Femur (tissue), 1 donor: ENCODE data around the gene ARHGAP6.
A peak's percentile ranks its signal among the peaks of the same experiment; 100 is the strongest.
"Not testable (repeated sequence)": the region's sequence is repeated elsewhere in the genome, so short reads cannot be mapped to it uniquely, and the experiment has no call there.

ENCODE experiments used
- DNase-seq: peaks from one replicate; pipeline ENCODE4 v3.0.0-alpha.2; 2017

The ARHGAP6 gene

GRCh38 chrX:11647138-11647537, 18.6 kb downstream of the ARHGAP6 start:
- DNase-seq: no peak

GRCh38 chrX:11641349-11642065, 24.2 kb downstream of the ARHGAP6 start:
- DNase-seq: no peak

- no peak for DNase-seq
Observed at GRCh38 chrX:11640089-11640488, 25.6 kb downstream of the ARHGAP6 start.

- no peak for DNase-seq
Observed at GRCh38 chrX:11632732-11633131, 33.0 kb downstream of the ARHGAP6 start.

- peak; percentile 50 for DNase-seq
Observed at GRCh38 chrX:11629593-11630211, 36.0 kb downstream of the ARHGAP6 start.

GRCh38 chrX:11628399-11628798, 37.3 kb downstream of the ARHGAP6 start:
- no peak for DNase-seq

GRCh38 chrX:11626351-11626750, 39.4 kb downstream of the ARHGAP6 start:
- DNase-seq: no peak

GRCh38 chrX:11619441-11619840, 46.3 kb downstream of the ARHGAP6 start:
- no peak for DNase-seq

GRCh38 chrX:11614253-11614652, 51.5 kb downstream of the ARHGAP6 start:
- not testable (repeated sequence) for DNase-seq

GRCh38 chrX:11611965-11612364, 53.8 kb downstream of the ARHGAP6 start:
- DNase-seq: no peak

GRCh38 chrX:11611161-11611560, 54.6 kb downstream of the ARHGAP6 start:
- DNase-seq: no peak

- DNase-seq: no peak
Observed at GRCh38 chrX:11609109-11609508, 56.6 kb downstream of the ARHGAP6 start.

- DNase-seq: no peak
Observed at GRCh38 chrX:11606408-11606807, 59.3 kb downstream of the ARHGAP6 start.

GRCh38 chrX:11600578-11600977, 65.1 kb downstream of the ARHGAP6 start:
- no peak for DNase-seq

GRCh38 chrX:11597479-11597878, 68.2 kb downstream of the ARHGAP6 start:
- no peak for DNase-seq

- DNase-seq: no peak
Observed at GRCh38 chrX:11591723-11592346, 73.9 kb downstream of the ARHGAP6 start.

- DNase-seq: no peak
Observed at GRCh38 chrX:11589641-11590040, 76.1 kb downstream of the ARHGAP6 start.

GRCh38 chrX:11588097-11588496, 77.6 kb downstream of the ARHGAP6 start:
- DNase-seq: no peak

GRCh38 chrX:11585174-11585573, 80.5 kb downstream of the ARHGAP6 start:
- DNase-seq: no peak

- no peak for DNase-seq
Observed at GRCh38 chrX:11580789-11581188, 84.9 kb downstream of the ARHGAP6 start.

GRCh38 chrX:11579636-11580600, 85.8 kb downstream of the ARHGAP6 start:
- DNase-seq: no peak

GRCh38 chrX:11578301-11578700, 87.4 kb downstream of the ARHGAP6 start:
- not testable (repeated sequence) for DNase-seq

GRCh38 chrX:11577603-11578002, 88.1 kb downstream of the ARHGAP6 start:
- DNase-seq: no peak
